HAP-1 (cell line): ENCODE results near the gene EPB41L1.

Source experiments
- DNase-seq, 2 experiments: peaks; one replicate each; pipeline ENCODE4 v3.0.0-alpha.2; 2016 to 2020; ENCODE audit warnings: low spot score in 2 of 2
- H3K27me3 ChIP-seq: fragments of 250-450 bp; sonication (Bioruptor Pico); 2 replicates; pipeline ENCODE4 v1.5.1; 2020; ENCODE audit warnings: low read depth, mild to moderate bottlenecking, moderate library complexity
- H3K36me3 ChIP-seq: fragments of 250-450 bp; sonication (Bioruptor Pico); replicated peaks from 2 replicates; pipeline ENCODE4 v1.5.1; 2020; ENCODE audit warnings: mild to moderate bottlenecking
- H3K4me1 ChIP-seq: fragments of 250-450 bp; sonication (Bioruptor Pico); 2 replicates; pipeline ENCODE4 v1.5.1; 2020; ENCODE audit warnings: mild to moderate bottlenecking
- H3K4me3 ChIP-seq: fragments of 250-450 bp; sonication (Bioruptor Pico); 2 replicates; pipeline ENCODE4 v1.5.1; 2020; ENCODE audit warnings: mild to moderate bottlenecking, moderate library complexity
- H3K9me3 ChIP-seq: fragments of 250-450 bp; sonication (Bioruptor Pico); 2 replicates; pipeline ENCODE4 v1.5.1; 2020; ENCODE audit warnings: mild to moderate bottlenecking, moderate library complexity
- in situ Hi-C: fragments of 300-500 bp; cut with MboI; formaldehyde crosslinking; loops from 3 replicates; pipeline ENCODE4 v1.14.3; 2020; ENCODE audit warnings: low sequenced_read_pairs, inconsistent platforms, mixed read lengths

The EPB41L1 gene

GRCh38 chr20:36201198-36201597 lies 46.7 kb downstream of the EPB41L1 start:
- no peak for DNase-seq
- no peaks in the 10 kb centered on the region for H3K9me3 ChIP-seq
- H3K27me3 ChIP-seq: no peaks in the 10 kb centered on the region
- no peaks in the 10 kb centered on the region for H3K4me1 ChIP-seq
- no peak overlapping the region for H3K4me3 ChIP-seq
- in situ Hi-C loops: loop anchor here (5.0 kb wide), 1 partner anchor 241 kb away; no protein-coding TSS in a partner anchor
- peaks cover 2% of the 10 kb centered on the region; the same call in 1 of the 2 replicates for H3K36me3 ChIP-seq

- Histone ChIP-seq H3K4me1 (no peaks in the 10 kb centered on the region), H3K27me3 (no peaks in the 10 kb centered on the region), H3K4me3 (no peak overlapping the region), H3K9me3 (no peaks in the 10 kb centered on the region), H3K36me3 (no peaks in the 10 kb centered on the region)
- peak; percentile 48 to 83 for DNase-seq
- in situ Hi-C loops: loop anchor here (5.0 kb wide), 1 partner anchor 239 kb away; no protein-coding TSS in a partner anchor
These were observed 48.4 kb downstream of the EPB41L1 start for GRCh38 chr20:36202891-36203338.

GRCh38 chr20:36203861-36204260 lies 49.3 kb downstream of the EPB41L1 start:
- H3K4me1 ChIP-seq: no peaks in the 10 kb centered on the region
- no peaks in the 10 kb centered on the region for H3K36me3 ChIP-seq
- H3K27me3 ChIP-seq: no peaks in the 10 kb centered on the region
- no peak for DNase-seq
- no peak overlapping the region for H3K4me3 ChIP-seq
- in situ Hi-C loops: loop anchor here (5.0 kb wide), 1 partner anchor 238 kb away; no protein-coding TSS in a partner anchor
- no peaks in the 10 kb centered on the region for H3K9me3 ChIP-seq

- in situ Hi-C loops: no loop called here
- H3K4me1 ChIP-seq: no peaks in the 10 kb centered on the region
- H3K4me3 ChIP-seq: no peak overlapping the region
- no peaks in the 10 kb centered on the region for H3K36me3 ChIP-seq
- no peaks in the 10 kb centered on the region for H3K9me3 ChIP-seq
- no peaks in the 10 kb centered on the region for H3K27me3 ChIP-seq
- no peak for DNase-seq
These were observed 50.5 kb downstream of the EPB41L1 start for GRCh38 chr20:36205026-36205425.

- H3K9me3 ChIP-seq: no peaks in the 10 kb centered on the region
- no peak overlapping the region for H3K4me3 ChIP-seq
- no peaks in the 10 kb centered on the region for H3K4me1 ChIP-seq
- H3K27me3 ChIP-seq: no peaks in the 10 kb centered on the region
- H3K36me3 ChIP-seq: no peaks in the 10 kb centered on the region
- in situ Hi-C loops: no loop called here
- DNase-seq: no peak
These were observed 51.5 kb downstream of the EPB41L1 start for GRCh38 chr20:36206068-36206467.

- Histone ChIP-seq H3K4me1 (no peaks in the 10 kb centered on the region), H3K27me3 (no peaks in the 10 kb centered on the region), H3K9me3 (no peaks in the 10 kb centered on the region), H3K36me3 (no peaks in the 10 kb centered on the region), H3K4me3 (no peak overlapping the region)
- in situ Hi-C loops: no loop called here
- no peak for DNase-seq
These were observed 52.1 kb downstream of the EPB41L1 start for GRCh38 chr20:36206641-36207040.

- no peaks in the 10 kb centered on the region for H3K36me3 ChIP-seq
These were observed 53.1 kb downstream of the EPB41L1 start for GRCh38 chr20:36207602-36208001.

DNA sequence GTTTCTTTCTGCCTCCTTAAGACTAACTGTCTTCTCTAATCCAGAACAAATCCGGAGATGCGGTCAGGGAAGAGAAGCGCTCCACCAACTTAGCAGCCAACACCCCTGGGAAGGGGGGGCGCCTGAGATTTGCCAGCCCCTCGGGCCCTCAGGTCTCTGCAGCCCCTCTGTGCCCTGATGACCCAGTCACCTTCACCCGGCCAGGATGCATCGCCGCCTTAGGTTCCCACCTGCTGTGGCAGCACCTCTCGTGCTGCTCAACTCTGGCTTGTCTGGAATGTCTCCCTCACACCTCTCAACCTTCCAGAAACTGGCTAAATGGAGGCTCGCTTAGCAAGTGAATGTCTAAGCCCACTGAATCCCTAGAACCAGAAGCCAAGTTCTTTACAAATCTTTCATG lies 53.7 kb downstream of the EPB41L1 start:
- Histone ChIP-seq H3K9me3 (no peaks in the 10 kb centered on the region), H3K4me3 (no peak overlapping the region), H3K27me3 (no peaks in the 10 kb centered on the region), H3K36me3 (no peaks in the 10 kb centered on the region), H3K4me1 (no peaks in the 10 kb centered on the region)
- in situ Hi-C loops: no loop called here
- no peak for DNase-seq

More at GRCh38 chr20:36207602-36208001, 53.1 kb downstream of the EPB41L1 start:
- Histone ChIP-seq H3K4me1 (no peaks in the 10 kb centered on the region), H3K27me3 (no peaks in the 10 kb centered on the region), H3K9me3 (no peaks in the 10 kb centered on the region), H3K4me3 (no peak overlapping the region)
- in situ Hi-C loops: no loop called here
- DNase-seq: no peak

GRCh38 chr20:36210436-36211021 lies 56.0 kb downstream of the EPB41L1 start:
- in situ Hi-C loops: no loop called here
- no peaks in the 10 kb centered on the region for H3K9me3 ChIP-seq
- DNase-seq: no peak
- H3K4me1 ChIP-seq: no peaks in the 10 kb centered on the region
- no peaks in the 10 kb centered on the region for H3K27me3 ChIP-seq
- H3K4me3 ChIP-seq: no peak overlapping the region
- no peaks in the 10 kb centered on the region for H3K36me3 ChIP-seq

GRCh38 chr20:36213362-36213761 lies 58.8 kb downstream of the EPB41L1 start:
- in situ Hi-C loops: no loop called here

DNA sequence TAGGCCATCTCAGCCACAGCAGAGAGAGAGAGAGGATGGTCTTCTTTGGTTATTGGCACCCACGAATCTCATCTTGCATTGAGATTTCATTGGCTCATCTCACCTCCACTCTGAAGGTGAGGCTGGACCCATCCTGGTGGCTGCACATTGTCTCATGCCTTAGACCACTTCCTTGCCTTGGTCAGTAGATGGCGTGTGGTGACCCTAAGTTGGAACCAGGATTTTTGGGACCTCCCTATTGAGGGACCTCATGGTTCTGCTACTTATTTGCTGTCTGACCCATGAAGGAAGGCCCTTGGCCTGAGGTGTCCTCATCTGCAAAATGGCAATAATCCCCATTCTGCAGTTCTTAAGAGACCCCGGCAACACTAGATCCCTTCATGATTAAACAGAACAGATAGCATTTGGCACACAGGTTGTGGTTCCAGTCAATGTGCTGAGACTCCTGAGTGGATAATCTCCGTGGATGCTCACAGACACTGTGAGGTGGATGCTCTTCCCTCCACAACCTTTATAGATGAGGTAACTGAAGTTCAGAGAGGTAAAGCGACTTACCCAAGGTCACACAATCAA lies 60.2 kb downstream of the EPB41L1 start:
- Histone ChIP-seq H3K36me3 (no peaks in the 10 kb centered on the region), H3K27me3 (no peaks in the 10 kb centered on the region), H3K9me3 (no peaks in the 10 kb centered on the region), H3K4me3 (no peak overlapping the region), H3K4me1 (no peaks in the 10 kb centered on the region)
- peak; percentile 35 to 50 for DNase-seq
- in situ Hi-C loops: no loop called here

More at GRCh38 chr20:36213362-36213761, 58.8 kb downstream of the EPB41L1 start:
- DNase-seq: no peak
- H3K36me3 ChIP-seq: no peaks in the 10 kb centered on the region
- H3K9me3 ChIP-seq: no peaks in the 10 kb centered on the region
- no peaks in the 10 kb centered on the region for H3K27me3 ChIP-seq
- no peaks in the 10 kb centered on the region for H3K4me1 ChIP-seq
- H3K4me3 ChIP-seq: no peak overlapping the region

DNA sequence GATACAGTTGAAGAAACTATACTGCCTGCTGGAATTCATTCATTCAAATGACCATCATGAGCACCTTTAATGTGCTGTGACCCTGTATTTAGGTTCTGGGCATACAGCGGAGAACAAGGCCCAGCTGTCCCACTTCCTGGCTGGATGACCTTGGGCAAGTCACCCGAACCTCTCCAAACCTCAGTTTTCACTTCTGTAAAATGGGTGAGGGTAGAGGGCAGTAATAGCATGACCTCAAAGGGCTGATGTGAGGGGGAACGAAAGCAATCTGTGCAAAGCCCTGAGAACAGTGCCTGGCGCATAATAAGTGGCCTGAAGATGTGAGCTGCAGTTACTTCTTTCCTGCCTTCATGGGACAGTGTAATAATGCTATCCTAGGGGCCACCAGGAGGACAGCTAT lies 61.2 kb downstream of the EPB41L1 start:
- Histone ChIP-seq H3K4me1 (no peaks in the 10 kb centered on the region), H3K27me3 (no peaks in the 10 kb centered on the region), H3K9me3 (no peaks in the 10 kb centered on the region), H3K36me3 (no peaks in the 10 kb centered on the region), H3K4me3 (no peak overlapping the region)
- in situ Hi-C loops: no loop called here
- DNase-seq: no peak

DNA sequence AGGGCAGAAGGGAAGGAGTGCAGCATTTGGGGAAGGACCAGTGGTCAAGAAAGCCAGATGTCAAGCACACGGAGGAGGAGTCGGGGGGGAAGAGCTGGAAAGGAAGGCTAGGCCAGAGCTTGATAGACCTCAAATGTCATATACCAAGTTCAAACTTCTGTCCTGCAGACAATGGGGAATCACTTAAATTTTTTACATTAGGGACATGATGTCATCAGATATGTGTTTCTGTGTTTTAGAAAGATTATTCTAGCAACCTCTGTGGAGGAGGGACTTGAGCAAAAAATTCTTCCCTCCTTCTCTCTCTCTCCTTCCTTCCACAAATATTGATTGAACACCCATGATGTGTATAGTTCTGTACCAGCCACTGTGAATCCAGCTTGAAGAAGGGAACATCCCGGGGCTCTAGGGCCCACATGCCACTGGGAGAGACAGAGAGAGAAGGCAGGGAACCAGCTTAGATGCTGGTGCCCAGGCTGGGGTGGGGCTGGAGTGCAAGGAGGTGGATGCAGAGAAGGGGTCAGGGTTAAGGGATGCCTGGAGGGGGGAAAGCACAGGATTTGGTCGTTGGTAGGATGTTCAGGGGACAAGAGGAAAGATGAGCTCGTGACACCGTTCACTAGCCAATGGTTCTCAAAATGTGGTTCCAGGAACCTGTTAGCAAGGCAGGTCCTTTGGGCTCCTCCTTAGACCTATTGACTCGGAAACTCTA lies 61.9 kb downstream of the EPB41L1 start:
- Histone ChIP-seq H3K27me3 (no peaks in the 10 kb centered on the region), H3K4me1 (no peaks in the 10 kb centered on the region), H3K9me3 (no peaks in the 10 kb centered on the region), H3K36me3 (no peaks in the 10 kb centered on the region), H3K4me3 (no peak overlapping the region)
- in situ Hi-C loops: no loop called here
- no peak for DNase-seq

GRCh38 chr20:36217226-36217625 lies 62.7 kb downstream of the EPB41L1 start:
- DNase-seq: peak in 1 of 2 experiments; percentile 35
- Histone ChIP-seq H3K4me1 (no peaks in the 10 kb centered on the region), H3K4me3 (no peak overlapping the region), H3K36me3 (no peaks in the 10 kb centered on the region), H3K9me3 (no peaks in the 10 kb centered on the region), H3K27me3 (no peaks in the 10 kb centered on the region)
- in situ Hi-C loops: no loop called here
